IMR-90 (cell line): ENCODE measurements around the gene CDKAL1. TPM values are rescaled to one million over a fixed set of nuclear protein-coding genes. Genes with fewer than 3 reads are reported as not detected.

Experiments
- ATAC-seq: fragments of 200-7000 bp; cut with Tn5 transposase; 2 replicates; pipeline ENCODE4 v1.9.1; 2020; ENCODE audit warnings: low read depth, mild to moderate bottlenecking, moderate library complexity
- BruUV-seq: library from RNA; stranded (reverse); fragments of 400-500 nt; replicated peaks from 2 replicates; lab custom pipeline; 2021; lab: Mats Ljungman, UMichigan
- CTCF ChIA-PET: fragments of 300-600 bp; formaldehyde crosslinking; extraction: SDS; loops from one replicate; lab custom pipeline; 2021; ENCODE audit warnings: antibody characterized with exemption; lab: Yijun Ruan, JAX
- POLR2A ChIA-PET: fragments of 300-600 bp; sonication (Branson Sonifier 250); formaldehyde crosslinking; loops from one replicate; lab custom pipeline; 2022; ENCODE audit warnings: antibody characterized with exemption; ENCODE audit not compliant: unreplicated experiment; lab: Charles Lee
- DNase-seq: peaks from one replicate; pipeline ENCODE4 v3.0.0; 2013
- H2AFZ ChIP-seq: replicated peaks from 2 replicates; pipeline ENCODE3; 2013; ENCODE audit warnings: low read length, mild to moderate bottlenecking; ENCODE audit not compliant: poor library complexity
- H2AK5ac ChIP-seq: 2 replicates; pipeline ENCODE4 v1.6.1; 2013; ENCODE audit warnings: low read depth, low read length, inconsistent platforms
- H2AK9ac ChIP-seq: replicated peaks from 2 replicates; pipeline ENCODE3; 2013; ENCODE audit warnings: mild to moderate bottlenecking, low read depth, low read length, moderate library complexity; ENCODE audit not compliant: poor library complexity
- H2BK120ac ChIP-seq: 2 replicates; pipeline ENCODE4 v1.6.1; 2013; ENCODE audit warnings: low read depth, low read length, inconsistent platforms
- H2BK15ac ChIP-seq: 3 replicates; pipeline ENCODE4 v1.6.1; 2013; ENCODE audit warnings: low read depth, low read length, inconsistent platforms
- H2BK20ac ChIP-seq: 2 replicates; pipeline ENCODE4 v1.6.1; 2013; ENCODE audit warnings: low read depth, mild to moderate bottlenecking, inconsistent platforms, low read length, moderate library complexity
- H2BK5ac ChIP-seq: 2 replicates; pipeline ENCODE4 v1.6.1; 2013; ENCODE audit warnings: mild to moderate bottlenecking, low read depth, low read length, inconsistent platforms; ENCODE audit not compliant: poor library complexity, severe bottlenecking
- H3K14ac ChIP-seq: replicated peaks from 2 replicates; pipeline ENCODE4 v1.6.1; 2013; ENCODE audit warnings: low read depth, low read length, inconsistent platforms
- H3K18ac ChIP-seq: 2 replicates; pipeline ENCODE4 v1.6.1; 2013; ENCODE audit warnings: low read depth, low read length, control low read depth
- H3K23ac ChIP-seq: 2 replicates; pipeline ENCODE4 v1.6.1; 2013; ENCODE audit warnings: low read depth, low read length, inconsistent platforms
- H3K27ac ChIP-seq: 2 replicates; pipeline ENCODE4 v1.5.1; 2013; ENCODE audit warnings: mild to moderate bottlenecking, control low read depth, low read length; ENCODE audit not compliant: insufficient read depth
- H3K27me3 ChIP-seq: 2 replicates; pipeline ENCODE4 v1.6.1; 2013; ENCODE audit warnings: low read length; ENCODE audit not compliant: control insufficient read depth, insufficient read depth
- H3K36me3 ChIP-seq: 2 replicates; pipeline ENCODE4 v1.6.1; 2013; ENCODE audit warnings: low read length, mixed read lengths; ENCODE audit not compliant: control insufficient read depth, insufficient read depth
- H3K4ac ChIP-seq: 2 replicates; pipeline ENCODE4 v1.6.1; 2013; ENCODE audit warnings: low read depth, low read length, inconsistent platforms
- H3K4me1 ChIP-seq: 2 replicates; pipeline ENCODE4 v1.6.1; 2013; ENCODE audit warnings: low read length, mixed read lengths; ENCODE audit not compliant: control insufficient read depth, insufficient read depth
- H3K4me2 ChIP-seq: 2 replicates; pipeline ENCODE4 v1.6.1; 2013; ENCODE audit warnings: low read depth, mild to moderate bottlenecking, control low read depth, low read length, moderate library complexity
- H3K4me3 ChIP-seq: 2 replicates; pipeline ENCODE4 v1.5.1; 2013; ENCODE audit warnings: low read depth, mild to moderate bottlenecking, control low read depth, low read length, moderate library complexity; ENCODE audit not compliant: insufficient read depth
- H3K56ac ChIP-seq: 2 replicates; pipeline ENCODE4 v1.6.1; 2013; ENCODE audit warnings: low read length, inconsistent platforms; ENCODE audit not compliant: insufficient read depth; ENCODE audit errors: extremely low read depth
- H3K79me1 ChIP-seq, 2 experiments: 2 replicates each; pipeline ENCODE4 v1.6.1; 2013; ENCODE audit warnings: low read length in 2 of 2, inconsistent platforms in 1 of 2, low read depth in 1 of 2
- H3K9ac ChIP-seq: 2 replicates; pipeline ENCODE4 v1.6.1; 2013; ENCODE audit warnings: low read depth, low read length, control low read depth
- H3K9me1 ChIP-seq: 2 replicates; pipeline ENCODE4 v1.6.1; 2013; ENCODE audit warnings: low read length, inconsistent platforms; ENCODE audit not compliant: insufficient read depth
- H3K9me3 ChIP-seq: 2 replicates; pipeline ENCODE4 v1.6.1; 2013; ENCODE audit warnings: low read length; ENCODE audit not compliant: control insufficient read depth, insufficient read depth
- H4K20me1 ChIP-seq: 2 replicates; pipeline ENCODE4 v1.6.1; 2013; ENCODE audit warnings: low read length, inconsistent platforms; ENCODE audit not compliant: insufficient read depth
- H4K5ac ChIP-seq: 2 replicates; pipeline ENCODE4 v1.6.1; 2013; ENCODE audit warnings: mild to moderate bottlenecking, low read depth, low read length, control low read depth
- H4K8ac ChIP-seq, 2 experiments: 2 replicates each; pipeline ENCODE4 v1.6.1; 2013; ENCODE audit warnings: low read depth in 2 of 2, low read length in 2 of 2, control low read depth in 1 of 2, inconsistent platforms in 1 of 2
- H4K91ac ChIP-seq: 2 replicates; pipeline ENCODE4 v1.6.1; 2013; ENCODE audit warnings: low read depth, low read length, inconsistent platforms; ENCODE audit not compliant: insufficient read depth
- BHLHE40 ChIP-seq: fragments of 150-350 bp; IDR thresholded peaks from 2 replicates; pipeline ENCODE4 v1.6.1; 2016; ENCODE audit warnings: mild to moderate bottlenecking, low read depth, low read length
- CHD1 ChIP-seq: IDR thresholded peaks from 2 replicates; pipeline ENCODE4 v1.6.1; 2012; ENCODE audit warnings: low read depth, low read length, improper control_type of control experiment
- CTCF ChIP-seq: conservative IDR thresholded peaks from 2 replicates; pipeline ENCODE4 v1.5.1; 2012; ENCODE audit warnings: mild to moderate bottlenecking, low read depth, low read length, improper control_type of control experiment
- ELK1 ChIP-seq: fragments of 150-350 bp; IDR thresholded peaks from 2 replicates; pipeline ENCODE4 v1.6.1; 2016; ENCODE audit warnings: low read depth, mild to moderate bottlenecking, low read length, moderate library complexity, borderline replicate concordance
- MAFK ChIP-seq: IDR thresholded peaks from 2 replicates; pipeline ENCODE4 v1.6.1; 2012; ENCODE audit warnings: low read depth, low read length, improper control_type of control experiment
- MAZ ChIP-seq: IDR thresholded peaks from 2 replicates; pipeline ENCODE4 v1.6.1; 2012; ENCODE audit warnings: low read depth, mild to moderate bottlenecking, low read length, improper control_type of control experiment, moderate library complexity, borderline replicate concordance
- NFE2L2 ChIP-seq: fragments of 150-350 bp; IDR thresholded peaks from 2 replicates; pipeline ENCODE4 v1.6.1; 2016; ENCODE audit warnings: low read depth, mild to moderate bottlenecking, low read length
- POLR2A ChIP-seq: IDR thresholded peaks from 2 replicates; pipeline ENCODE4 v1.6.1; 2012; ENCODE audit warnings: mild to moderate bottlenecking, low read depth, low read length
- RAD21 ChIP-seq: IDR thresholded peaks from 2 replicates; pipeline ENCODE4 v1.6.1; 2012; ENCODE audit warnings: low read length, improper control_type of control experiment
- RFX5 ChIP-seq: IDR thresholded peaks from 2 replicates; pipeline ENCODE4 v1.8.0; 2012; ENCODE audit warnings: low read depth, mild to moderate bottlenecking, low read length, moderate library complexity
- SMC3 ChIP-seq: fragments of 150-350 bp; IDR thresholded peaks from 2 replicates; pipeline ENCODE4 v1.6.1; 2016; ENCODE audit warnings: low read depth, mild to moderate bottlenecking, antibody characterized with exemption, low read length, moderate library complexity
- USF2 ChIP-seq: fragments of 150-350 bp; IDR thresholded peaks from 2 replicates; pipeline ENCODE4 v1.6.1; 2017; ENCODE audit warnings: mild to moderate bottlenecking, antibody characterized with exemption, low read length, low read depth
- WGBS, 2 experiments: methylation state at CpG; one replicate each; pipeline versions ENCODE4 v1.1.5 to v1.1.7; 2013; ENCODE audit warnings: missing lambda C conversion rate in 2 of 2; ENCODE audit not compliant: insufficient read length in 1 of 2; ENCODE audit errors: extremely low coverage in 2 of 2; 5-methylcytosine and 5-hydroxymethylcytosine counted together
- dilution Hi-C: fragments of 300-500 bp; cut with HindIII; formaldehyde crosslinking; loops from one replicate; pipeline ENCODE4 v1.14.3; 2018; ENCODE audit warnings: low sequenced_read_pairs; ENCODE audit not compliant: unreplicated experiment
- in situ Hi-C: fragments of 300-500 bp; cut with MboI; formaldehyde crosslinking; loops from 3 replicates; pipeline ENCODE4 v1.14.3; 2019; ENCODE audit warnings: low sequenced_read_pairs, inconsistent platforms, mixed read lengths
- intact Hi-C: fragments of 100-400 bp; cut with micrococcal nuclease; formaldehyde crosslinking; loops from 2 replicates; pipeline ENCODE4 v1.10.0; 2022
- polyA plus RNA-seq, 3 experiments: library from polyadenylated mRNA; depleted of rRNA; stranded (reverse); fragments of >200 nt; gene quantifications; 2 replicates each; pipeline ENCODE4 v1.2.3, GENCODE V29; 2012; ENCODE audit warnings: low replicate concordance in 1 of 3
- total RNA-seq: library from RNA; depleted of rRNA; stranded (reverse); fragments of >200 nt; gene quantifications from 2 replicates; pipeline ENCODE4 v1.2.3, GENCODE V29; 2012

CDKAL1 gene
- total and polyA plus RNA-seq, 2 of the 4 experiments (the other 2 are of a cell fraction): 3.7 to 13.1 TPM

GRCh38 chr6:20716865-20717264 lies 182.6 kb downstream of the CDKAL1 start:
- Histone ChIP-seq H2BK120ac (no peak overlapping the region), H3K79me1 (peaks cover 4 to 7% of the 10 kb centered on the region in 2 experiments; a peak in 3 of 4 replicates), H2AFZ (no peak overlapping the region), H4K5ac (no peak overlapping the region), H3K9me1 (no peaks in the 10 kb centered on the region), H3K36me3 (no peaks in the 10 kb centered on the region), H3K4me1 (peaks cover 2% of the 10 kb centered on the region; the same call in 1 of the 2 replicates), H3K4me3 (no peak overlapping the region), H3K4me2 (no peak overlapping the region), H3K18ac (no peak overlapping the region), H2AK5ac (no peak overlapping the region), H3K9ac (no peak overlapping the region), H3K14ac (no peak overlapping the region), H2AK9ac (no peak overlapping the region), H3K27me3 (no peaks in the 10 kb centered on the region), H4K20me1 (no peaks in the 10 kb centered on the region), H2BK20ac (no peak overlapping the region), H2BK5ac (no peak overlapping the region), H3K23ac (no peak overlapping the region), H3K4ac (no peak overlapping the region), H3K9me3 (no peaks in the 10 kb centered on the region), H4K91ac (no peak overlapping the region), H3K27ac (no peak overlapping the region), H3K56ac (no peak overlapping the region), H2BK15ac (no peak overlapping the region), H4K8ac (no peak overlapping the region)
- no peak for TF ChIP-seq POLR2A
- TF ChIP-seq BHLHE40: no peak
- no peak for TF ChIP-seq RAD21
- no peak for TF ChIP-seq NFE2L2
- TF ChIP-seq CHD1: no peak
- TF ChIP-seq MAZ: no peak
- TF ChIP-seq MAFK: no peak
- no peak for TF ChIP-seq USF2
- TF ChIP-seq RFX5: no peak
- no peak for TF ChIP-seq CTCF
- TF ChIP-seq SMC3: no peak
- no peak for TF ChIP-seq ELK1
- in situ Hi-C loops: no loop called here
- ChIA-PET POLR2A (no interaction called here), CTCF (no interaction called here)
- ATAC-seq: no peak
- 80% methylated on average over 1 of the region's 1 CpG; no CpG with 5 or more reads in 1 of the 2 experiments for WGBS, 2 experiments
- intact Hi-C loops: no loop called here
- no TSS peak for BruUV-seq
- dilution Hi-C loops: no loop called here
- no peak for DNase-seq
